GM23338 (cell line): ENCODE measurements around the gene AATF. TPM values are rescaled to one million over a fixed set of nuclear protein-coding genes. Genes with fewer than 3 reads are reported as not detected.

ENCODE experiments used
- ATAC-seq: fragments of 200-7000 bp; cut with Tn5 transposase; 3 replicates; pipeline ENCODE4 v1.9.1; 2020
- DNase-seq: peaks from one replicate; pipeline ENCODE4 v3.0.0-alpha.2; 2015; ENCODE audit warnings: low spot score
- H2AFZ ChIP-seq: fragments of 200-600 bp; sonication (generic); 2 replicates; pipeline ENCODE4 v1.8.0; 2016; ENCODE audit warnings: antibody characterized with exemption, mild to moderate bottlenecking, moderate library complexity
- H3F3A ChIP-seq: fragments of 200-600 bp; sonication (generic); replicated peaks from 2 replicates; pipeline ENCODE4 v1.8.0; 2017; ENCODE audit warnings: antibody characterized with exemption, mixed run types, low read depth
- H3K27ac ChIP-seq: fragments of 200-600 bp; sonication (generic); 2 replicates; pipeline ENCODE4 v1.6.1; 2016; ENCODE audit warnings: low read depth
- H3K27me3 ChIP-seq: fragments of 200-600 bp; sonication (generic); 2 replicates; pipeline ENCODE4 v1.8.0; 2016; ENCODE audit warnings: mild to moderate bottlenecking, mixed run types, moderate library complexity; ENCODE audit not compliant: insufficient read depth
- H3K36me3 ChIP-seq: fragments of 200-600 bp; sonication (generic); 2 replicates; pipeline ENCODE4 v1.8.0; 2016; ENCODE audit warnings: mild to moderate bottlenecking; ENCODE audit not compliant: insufficient read depth
- H3K4me1 ChIP-seq: fragments of 200-600 bp; sonication (generic); 2 replicates; pipeline ENCODE4 v1.8.0; 2016; ENCODE audit warnings: mild to moderate bottlenecking, moderate library complexity; ENCODE audit not compliant: insufficient read depth
- H3K4me2 ChIP-seq: fragments of 200-600 bp; sonication (generic); 2 replicates; pipeline ENCODE4 v1.7.1; 2017; ENCODE audit warnings: mixed run types
- H3K4me3 ChIP-seq: fragments of 200-600 bp; sonication (generic); 2 replicates; pipeline ENCODE4 v1.6.1; 2016; ENCODE audit warnings: mixed run types
- H3K79me2 ChIP-seq: fragments of 200-600 bp; sonication (generic); replicated peaks from 2 replicates; pipeline ENCODE4 v1.8.0; 2017; ENCODE audit warnings: mild to moderate bottlenecking; ENCODE audit not compliant: insufficient read depth
- H3K9me2 ChIP-seq: fragments of 200-600 bp; sonication (generic); 2 replicates; pipeline ENCODE4 v1.8.0; 2017; ENCODE audit not compliant: insufficient read depth
- H4K20me1 ChIP-seq: fragments of 200-600 bp; sonication (generic); replicated peaks from 2 replicates; pipeline ENCODE4 v1.8.0; 2017; ENCODE audit warnings: mild to moderate bottlenecking; ENCODE audit not compliant: insufficient read depth
- H3K27ac Mint-ChIP-seq: 2 replicates; pipeline ENCODE4 v1.8.0; 2020; ENCODE audit warnings: inconsistent platforms, mild to moderate bottlenecking, moderate library complexity, mixed read lengths
- H3K27me3 Mint-ChIP-seq: 3 replicates; pipeline ENCODE4 v1.8.0; 2022; ENCODE audit warnings: low read depth, mild to moderate bottlenecking, moderate library complexity, mixed read lengths, inconsistent platforms; ENCODE audit not compliant: insufficient read depth, poor library complexity
- H3K36me3 Mint-ChIP-seq: 3 replicates; pipeline ENCODE4 v1.8.0; 2021; ENCODE audit warnings: low read depth, mild to moderate bottlenecking, inconsistent platforms, moderate library complexity, mixed read lengths
- H3K4me1 Mint-ChIP-seq: 3 replicates; pipeline ENCODE4 v1.8.0; 2020; ENCODE audit warnings: mild to moderate bottlenecking, inconsistent platforms, mixed read lengths
- H3K4me3 Mint-ChIP-seq: 3 replicates; pipeline ENCODE4 v1.8.0; 2021; ENCODE audit warnings: moderate library complexity, mild to moderate bottlenecking, inconsistent platforms, mixed read lengths
- H3K9me3 Mint-ChIP-seq: 3 replicates; pipeline ENCODE4 v1.8.0; 2020; ENCODE audit warnings: moderate library complexity, mild to moderate bottlenecking, inconsistent platforms, mixed read lengths
- EZH2 ChIP-seq: fragments of 200-600 bp; sonication (generic); IDR thresholded peaks from one replicate; pipeline ENCODE4 v1.8.0; 2017; ENCODE audit warnings: antibody characterized with exemption, mild to moderate bottlenecking, low read depth; ENCODE audit not compliant: unreplicated experiment
- POLR2AphosphoS5 ChIP-seq: IDR thresholded peaks from 2 replicates; pipeline ENCODE4 v1.6.1; 2016; ENCODE audit warnings: antibody characterized with exemption, low read depth
- REST ChIP-seq: IDR thresholded peaks from one replicate; pipeline ENCODE4 v1.6.1; 2018; ENCODE audit warnings: antibody characterized with exemption; ENCODE audit not compliant: unreplicated experiment
- ZNF114 ChIP-seq: fragments of 250-450 bp; sonication (Bioruptor Pico); IDR thresholded peaks from 2 replicates; pipeline ENCODE4 v1.5.0; 2020; ENCODE audit warnings: mild to moderate bottlenecking, moderate library complexity
- ZNF331 ChIP-seq: fragments of 250-450 bp; sonication (Bioruptor Pico); IDR thresholded peaks from 2 replicates; pipeline ENCODE4 v1.5.0; 2020; ENCODE audit warnings: low read depth, mild to moderate bottlenecking, moderate library complexity
- ZNF462 ChIP-seq: fragments of 250-450 bp; sonication (Bioruptor Pico); IDR thresholded peaks from 2 replicates; pipeline ENCODE4 v1.5.0; 2020; ENCODE audit warnings: mild to moderate bottlenecking, moderate library complexity
- polyA plus RNA-seq: library from polyadenylated mRNA; unstranded; fragments of >200 nt; fragmentation: Nextera tagmentation; extraction: Ambion mirVana; gene quantifications from 2 replicates; pipeline ENCODE4 v1.2.1, GENCODE V29; 2016
- total RNA-seq: library from RNA; depleted of rRNA; stranded (reverse); fragments of >200 nt; shearing (Covaris generic); gene quantifications from 2 replicates; pipeline ENCODE4 v1.2.3, GENCODE V29; 2014
- TF ChIP-seq, protein P1 (sequence below), 2 experiments: fragments of 200-600 bp in 1 of 2; sonication (generic) in 1 of 2; conservative IDR thresholded peaks; 2 replicates each; pipeline versions ENCODE4 v1.5.1 to v1.6.1; 2016 to 2017; ENCODE audit warnings: antibody characterized with exemption in 2 of 2, low read depth in 2 of 2, mild to moderate bottlenecking in 2 of 2, moderate library complexity in 1 of 2
- TF ChIP-seq, protein P2 (sequence below): IDR thresholded peaks from 2 replicates; pipeline ENCODE4 v1.6.1; 2016; ENCODE audit warnings: antibody characterized with exemption

Gene AATF
- total and polyA plus RNA-seq, 2 experiments from 2014 or later = 40.2 to 71.2 TPM

DNA sequence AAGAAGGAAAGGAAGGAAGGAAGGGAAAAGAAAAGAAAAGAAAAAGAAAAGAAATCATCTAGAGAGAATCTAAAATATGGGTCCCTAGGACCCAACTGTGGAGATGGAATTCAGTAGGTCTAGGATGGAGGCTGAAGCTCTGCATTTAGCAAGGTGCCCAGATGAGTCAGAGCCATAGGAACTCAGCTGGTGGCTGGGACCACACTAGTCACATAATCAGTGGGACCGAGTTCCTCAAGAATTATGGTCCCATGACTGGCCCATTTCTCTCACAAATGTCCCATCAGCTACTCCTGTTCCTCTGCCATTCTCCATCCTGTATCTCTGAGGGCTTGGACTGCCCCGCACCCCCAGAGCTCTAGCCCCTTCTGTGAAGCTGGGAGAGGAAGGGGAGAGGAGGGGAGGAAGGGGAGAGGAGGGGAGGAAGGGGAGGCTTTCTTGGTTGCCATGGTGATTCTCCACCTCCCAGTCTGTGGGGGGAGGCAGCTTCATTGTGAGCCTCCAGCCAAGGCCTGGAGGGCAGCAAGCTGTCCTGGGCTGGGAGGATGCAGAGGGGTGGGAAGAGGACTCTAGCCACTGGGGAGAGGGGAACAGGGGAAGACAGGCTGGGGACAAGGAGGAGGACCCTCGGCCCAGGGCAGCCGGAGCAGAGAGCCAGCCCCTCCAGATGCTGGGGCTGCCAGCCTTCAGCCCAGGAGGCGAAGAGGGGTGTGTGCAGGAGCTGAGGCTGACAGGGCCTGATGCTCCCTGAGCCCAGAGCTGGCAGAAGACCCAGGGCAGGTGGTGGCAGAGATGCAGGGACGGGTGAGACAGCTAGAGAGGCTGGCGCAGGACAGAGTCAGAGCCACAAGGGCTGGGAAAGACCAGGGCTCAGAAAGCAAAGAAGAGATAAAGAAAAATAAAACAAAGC, 49.2 kb upstream of the AATF start:
- peaks cover 14% of the 10 kb centered on the region for H3K4me1 Mint-ChIP-seq
- peak; percentile 26 for DNase-seq
- peak; percentile 49 for ATAC-seq
- TF ChIP-seq, protein P1, sequence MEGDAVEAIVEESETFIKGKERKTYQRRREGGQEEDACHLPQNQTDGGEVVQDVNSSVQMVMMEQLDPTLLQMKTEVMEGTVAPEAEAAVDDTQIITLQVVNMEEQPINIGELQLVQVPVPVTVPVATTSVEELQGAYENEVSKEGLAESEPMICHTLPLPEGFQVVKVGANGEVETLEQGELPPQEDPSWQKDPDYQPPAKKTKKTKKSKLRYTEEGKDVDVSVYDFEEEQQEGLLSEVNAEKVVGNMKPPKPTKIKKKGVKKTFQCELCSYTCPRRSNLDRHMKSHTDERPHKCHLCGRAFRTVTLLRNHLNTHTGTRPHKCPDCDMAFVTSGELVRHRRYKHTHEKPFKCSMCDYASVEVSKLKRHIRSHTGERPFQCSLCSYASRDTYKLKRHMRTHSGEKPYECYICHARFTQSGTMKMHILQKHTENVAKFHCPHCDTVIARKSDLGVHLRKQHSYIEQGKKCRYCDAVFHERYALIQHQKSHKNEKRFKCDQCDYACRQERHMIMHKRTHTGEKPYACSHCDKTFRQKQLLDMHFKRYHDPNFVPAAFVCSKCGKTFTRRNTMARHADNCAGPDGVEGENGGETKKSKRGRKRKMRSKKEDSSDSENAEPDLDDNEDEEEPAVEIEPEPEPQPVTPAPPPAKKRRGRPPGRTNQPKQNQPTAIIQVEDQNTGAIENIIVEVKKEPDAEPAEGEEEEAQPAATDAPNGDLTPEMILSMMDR (conservative IDR thresholded peaks at IDR 0.05; ENCODE audit: low read depth in 2 of 2) = no peak
- TF ChIP-seq POLR2AphosphoS5 = no peak
- TF ChIP-seq ZNF331 (CRISPR knock-in tag) = no peak
- TF ChIP-seq, protein P2, sequence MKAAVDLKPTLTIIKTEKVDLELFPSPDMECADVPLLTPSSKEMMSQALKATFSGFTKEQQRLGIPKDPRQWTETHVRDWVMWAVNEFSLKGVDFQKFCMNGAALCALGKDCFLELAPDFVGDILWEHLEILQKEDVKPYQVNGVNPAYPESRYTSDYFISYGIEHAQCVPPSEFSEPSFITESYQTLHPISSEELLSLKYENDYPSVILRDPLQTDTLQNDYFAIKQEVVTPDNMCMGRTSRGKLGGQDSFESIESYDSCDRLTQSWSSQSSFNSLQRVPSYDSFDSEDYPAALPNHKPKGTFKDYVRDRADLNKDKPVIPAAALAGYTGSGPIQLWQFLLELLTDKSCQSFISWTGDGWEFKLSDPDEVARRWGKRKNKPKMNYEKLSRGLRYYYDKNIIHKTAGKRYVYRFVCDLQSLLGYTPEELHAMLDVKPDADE = no peak
- TF ChIP-seq ZNF462 (CRISPR knock-in tag) = no peak
- no peak for TF ChIP-seq EZH2
- no peak for TF ChIP-seq REST
- TF ChIP-seq ZNF114 (CRISPR knock-in tag) = no peak
- Histone ChIP-seq H3K27ac (no peak overlapping the region), H3K4me2 (no peak overlapping the region), H3K79me2 (no peaks in the 10 kb centered on the region), H3K36me3 (no peaks in the 10 kb centered on the region), H3K9me2 (0 out of 2 replicates have a peak, but pooled peaks cover 2% of the 10 kb centered on the region), H3K4me1 (no peaks in the 10 kb centered on the region), H4K20me1 (no peaks in the 10 kb centered on the region), H3K27me3 (no peaks in the 10 kb centered on the region), H2AFZ (no peak overlapping the region; the same call in 1 of the 2 replicates), H3K4me3 (no peak overlapping the region), H3F3A (no peaks in the 10 kb centered on the region)
- H3K9me3 Mint-ChIP-seq = no peaks in the 10 kb centered on the region
- H3K27ac Mint-ChIP-seq = no peak overlapping the region
- H3K4me3 Mint-ChIP-seq = no peak overlapping the region
- peaks cover 12% of the 10 kb centered on the region for H3K27me3 Mint-ChIP-seq
- H3K36me3 Mint-ChIP-seq = no peaks in the 10 kb centered on the region
